Calu3 (cell line): ENCODE data around the gene RNF213. TPM values are rescaled to one million over a fixed set of nuclear protein-coding genes. Genes with fewer than 3 reads are reported as not detected.
A peak's percentile ranks its signal among the peaks of the same experiment; 100 is the strongest.

Experiments
- BruUV-seq: library from RNA; stranded (reverse); fragments of 400-500 nt; replicated peaks from 2 replicates; lab custom pipeline; 2021; lab: Mats Ljungman, UMichigan
- CTCF ChIA-PET: fragments of 300-600 bp; sonication (Branson Sonifier 250); formaldehyde crosslinking; loops from one replicate; lab custom pipeline; 2022; ENCODE audit warnings: antibody characterized with exemption; lab: Charles Lee
- DNase-seq: peaks from one replicate; pipeline ENCODE4 v3.0.0; 2022
- H3K27ac Mint-ChIP-seq: one replicate; pipeline ENCODE4 v1.8.0; 2022; ENCODE audit warnings: mixed read lengths; ENCODE audit not compliant: unreplicated experiment
- H3K27me3 Mint-ChIP-seq: one replicate; pipeline ENCODE4 v1.8.0; 2022; ENCODE audit warnings: mixed read lengths; ENCODE audit not compliant: unreplicated experiment
- H3K36me3 Mint-ChIP-seq: one replicate; pipeline ENCODE4 v1.8.0; 2022; ENCODE audit warnings: mild to moderate bottlenecking, moderate library complexity, mixed read lengths; ENCODE audit not compliant: insufficient read depth, unreplicated experiment
- H3K4me1 Mint-ChIP-seq: one replicate; pipeline ENCODE4 v1.8.0; 2022; ENCODE audit warnings: mild to moderate bottlenecking, low read depth, mixed read lengths; ENCODE audit not compliant: unreplicated experiment
- H3K4me3 Mint-ChIP-seq: one replicate; pipeline ENCODE4 v1.8.0; 2022; ENCODE audit warnings: mild to moderate bottlenecking, low read depth, moderate library complexity, mixed read lengths; ENCODE audit not compliant: unreplicated experiment
- H3K9me3 Mint-ChIP-seq: one replicate; pipeline ENCODE4 v1.8.0; 2022; ENCODE audit warnings: low read depth, mixed read lengths; ENCODE audit not compliant: unreplicated experiment
- intact Hi-C: fragments of 100-400 bp; cut with micrococcal nuclease; formaldehyde crosslinking; loops from one replicate; pipeline ENCODE4 v1.10.0; 2022; ENCODE audit not compliant: unreplicated experiment
- total RNA-seq: library from RNA; stranded (reverse); gene quantifications from 2 replicates; pipeline ENCODE4 v1.2.3, GENCODE V29; 2022
- TF ChIP-seq, protein P1 (sequence below): fragments of 200-600 bp; IDR thresholded peaks from one replicate; pipeline ENCODE4 v1.8.0; 2022; ENCODE audit warnings: antibody characterized with exemption; ENCODE audit not compliant: unreplicated experiment

Gene RNF213
- total RNA-seq, 1 experiment from 2014 or later: 221 TPM

DNA sequence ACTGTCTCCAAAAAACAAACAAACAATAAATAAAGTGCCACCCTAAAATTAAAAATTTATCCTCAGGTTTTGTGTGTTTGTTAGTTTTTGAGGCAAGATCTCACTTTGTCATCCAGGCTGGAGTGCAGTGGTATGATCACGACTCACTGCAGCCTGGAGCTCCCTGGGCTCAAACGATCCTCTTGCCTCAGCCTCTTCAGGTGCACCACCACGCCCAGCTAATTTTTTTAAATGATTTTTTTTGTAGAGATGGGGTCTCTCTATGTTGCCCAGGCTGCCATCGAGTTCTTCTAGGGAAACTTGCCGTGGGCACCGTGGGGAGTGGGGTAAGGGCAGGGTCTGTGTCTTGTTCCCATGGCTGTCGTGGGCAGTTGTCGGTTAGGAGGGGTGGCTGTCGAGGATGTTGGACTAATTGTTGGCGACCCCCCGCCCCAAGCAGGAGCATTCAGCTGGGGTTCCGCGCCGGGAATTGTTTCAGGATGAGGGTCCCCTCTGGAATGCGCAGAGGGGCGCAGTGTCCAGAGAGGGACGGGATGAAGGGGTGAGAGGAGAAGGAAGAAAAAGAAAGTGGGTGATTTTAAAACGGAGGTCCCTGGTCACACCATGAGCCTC, 1.1 kb upstream of the RNF213 start:
- intact Hi-C loops: no loop called here
- Mint-ChIP-seq H3K9me3 (no peaks in the 10 kb centered on the region), H3K27ac (peak overlapping the region; percentile 96), H3K27me3 (no peaks in the 10 kb centered on the region), H3K4me1 (peaks cover 38% of the 10 kb centered on the region), H3K36me3 (peaks cover 40% of the 10 kb centered on the region), H3K4me3 (peak overlapping the region; percentile 87)
- no peak for DNase-seq
- no TSS peak for BruUV-seq
- TF ChIP-seq, protein P1, sequence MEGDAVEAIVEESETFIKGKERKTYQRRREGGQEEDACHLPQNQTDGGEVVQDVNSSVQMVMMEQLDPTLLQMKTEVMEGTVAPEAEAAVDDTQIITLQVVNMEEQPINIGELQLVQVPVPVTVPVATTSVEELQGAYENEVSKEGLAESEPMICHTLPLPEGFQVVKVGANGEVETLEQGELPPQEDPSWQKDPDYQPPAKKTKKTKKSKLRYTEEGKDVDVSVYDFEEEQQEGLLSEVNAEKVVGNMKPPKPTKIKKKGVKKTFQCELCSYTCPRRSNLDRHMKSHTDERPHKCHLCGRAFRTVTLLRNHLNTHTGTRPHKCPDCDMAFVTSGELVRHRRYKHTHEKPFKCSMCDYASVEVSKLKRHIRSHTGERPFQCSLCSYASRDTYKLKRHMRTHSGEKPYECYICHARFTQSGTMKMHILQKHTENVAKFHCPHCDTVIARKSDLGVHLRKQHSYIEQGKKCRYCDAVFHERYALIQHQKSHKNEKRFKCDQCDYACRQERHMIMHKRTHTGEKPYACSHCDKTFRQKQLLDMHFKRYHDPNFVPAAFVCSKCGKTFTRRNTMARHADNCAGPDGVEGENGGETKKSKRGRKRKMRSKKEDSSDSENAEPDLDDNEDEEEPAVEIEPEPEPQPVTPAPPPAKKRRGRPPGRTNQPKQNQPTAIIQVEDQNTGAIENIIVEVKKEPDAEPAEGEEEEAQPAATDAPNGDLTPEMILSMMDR: no peak
- CTCF ChIA-PET: no interaction called here

DNA sequence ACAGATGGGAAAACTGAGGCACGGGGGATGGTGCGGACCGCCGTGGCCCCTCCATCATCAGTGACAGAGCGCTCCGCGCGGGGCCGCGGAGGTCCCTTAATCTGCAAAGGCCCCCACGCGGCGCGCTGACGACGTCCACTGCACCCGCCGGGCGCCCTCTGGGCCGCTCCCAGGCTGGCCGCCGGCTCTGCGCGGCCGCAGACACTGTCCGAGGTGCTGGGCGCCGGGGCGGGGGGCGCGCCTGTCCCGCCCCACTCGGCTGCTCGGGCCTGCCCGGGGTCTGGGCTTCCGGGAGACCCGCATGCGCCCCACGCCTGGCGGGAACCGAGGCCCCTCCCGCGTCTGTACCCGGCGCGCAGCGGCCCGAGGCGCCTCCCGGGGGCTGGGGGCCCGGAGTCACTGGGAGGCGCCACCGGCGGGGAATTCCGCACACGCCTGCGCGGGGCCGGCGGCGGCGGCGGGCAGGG, 550 bp upstream of the RNF213 start:
- BruUV-seq: TSS peak; percentile 94
- H3K4me3 Mint-ChIP-seq: peak overlapping the region; percentile 87

DNA sequence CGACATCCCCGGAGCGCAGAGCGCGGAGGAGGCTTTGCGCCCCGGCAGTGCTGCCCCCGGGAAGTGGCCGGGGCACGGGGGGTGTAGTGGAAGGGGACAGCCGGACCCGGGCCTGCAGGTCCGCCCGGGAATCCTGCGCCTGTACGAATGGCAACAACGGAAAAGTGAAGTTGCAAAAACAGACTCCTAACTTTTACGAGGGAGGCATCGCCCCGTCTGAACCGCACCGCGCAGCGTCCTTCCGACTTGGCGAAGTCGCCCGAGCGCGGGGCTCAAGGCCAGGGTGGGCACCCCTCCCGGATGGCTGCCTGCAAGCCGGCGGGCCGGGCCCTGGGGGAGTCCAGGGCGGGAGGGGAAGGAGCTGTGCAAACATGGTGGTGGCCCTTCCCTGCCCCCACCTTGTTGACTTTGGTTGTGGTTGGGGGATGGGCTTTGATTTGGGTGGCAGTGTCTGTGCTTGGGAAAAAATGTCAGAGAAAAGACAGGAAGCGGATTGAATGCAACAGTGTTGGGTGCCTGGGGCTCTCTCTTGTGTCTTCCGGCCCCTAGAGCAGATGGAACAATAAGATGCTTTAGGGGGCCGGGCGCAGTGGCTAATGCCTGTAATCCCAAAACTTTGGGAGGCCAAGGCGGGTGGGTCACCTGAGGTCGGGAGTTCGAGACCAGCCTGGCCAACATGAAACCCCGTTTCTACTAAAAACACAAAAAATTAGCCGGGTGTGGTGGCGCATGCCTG, 675 bp downstream of the RNF213 start:
- Mint-ChIP-seq H3K4me1 (peaks cover 30% of the 10 kb centered on the region), H3K36me3 (peaks cover 53% of the 10 kb centered on the region), H3K27ac (peak overlapping the region; percentile 62), H3K27me3 (no peaks in the 10 kb centered on the region), H3K9me3 (no peaks in the 10 kb centered on the region), H3K4me3 (peak overlapping the region; percentile 67)
- TF ChIP-seq, protein P1: no peak
- BruUV-seq: no TSS peak
- CTCF ChIA-PET: interaction anchor here (0.5 kb wide), 1 partner anchor 544 kb away, joined by 3 read pairs; no protein-coding TSS in a partner anchor
- peak; percentile 69 for DNase-seq
- intact Hi-C loops: no loop called here

More for the DNA sequence above, 550 bp upstream of the RNF213 start:
- no peaks in the 10 kb centered on the region for H3K27me3 Mint-ChIP-seq
- DNase-seq: peak; percentile 81
- H3K4me1 Mint-ChIP-seq: peaks cover 33% of the 10 kb centered on the region
- TF ChIP-seq, protein P1: no peak
- peaks cover 45% of the 10 kb centered on the region for H3K36me3 Mint-ChIP-seq
- intact Hi-C loops: no loop called here
- no peaks in the 10 kb centered on the region for H3K9me3 Mint-ChIP-seq
- CTCF ChIA-PET: no interaction called here
- peak overlapping the region; percentile 96 for H3K27ac Mint-ChIP-seq

DNA sequence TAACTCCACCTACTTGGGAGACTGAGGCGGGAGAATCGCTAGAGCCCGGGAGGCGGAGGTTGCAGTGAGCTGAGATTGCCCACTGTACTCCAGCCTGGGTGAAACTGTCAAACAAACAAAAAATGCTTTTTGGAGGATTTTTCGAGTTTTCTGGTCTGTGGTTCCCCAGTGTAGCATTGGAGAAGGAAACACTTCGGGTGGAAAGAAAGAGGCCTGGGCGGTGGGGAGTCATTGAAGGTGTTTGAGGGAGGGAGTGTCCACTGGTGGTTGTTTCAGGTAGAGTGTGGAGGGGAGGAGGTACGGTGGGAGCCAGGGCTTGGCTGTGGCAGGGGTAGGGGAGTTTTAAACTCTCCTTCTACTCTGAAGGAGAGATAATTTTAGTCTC, 1.2 kb downstream of the RNF213 start:
- CTCF ChIA-PET: no interaction called here
- DNase-seq: no peak

More for the DNA sequence above, 1.2 kb downstream of the RNF213 start:
- Mint-ChIP-seq H3K27me3 (no peaks in the 10 kb centered on the region), H3K4me3 (peak overlapping the region; percentile 67), H3K4me1 (peaks cover 30% of the 10 kb centered on the region), H3K27ac (peak overlapping the region; percentile 62), H3K9me3 (no peaks in the 10 kb centered on the region), H3K36me3 (peaks cover 53% of the 10 kb centered on the region)
- intact Hi-C loops: no loop called here
- TF ChIP-seq, protein P1: no peak
- no TSS peak for BruUV-seq
